Subcutaneous abdominal adipose tissue (tissue), 5 donors: Measurements from ENCODE around the gene MAGI1.

ENCODE experiments used
- H3K27ac ChIP-seq: one replicate; pipeline ENCODE4 v1.7.0; 2013; ENCODE audit warnings: low read depth, mild to moderate bottlenecking, inconsistent platforms, low read length, moderate library complexity
- H3K27me3 ChIP-seq, 5 donors: one replicate each; pipeline ENCODE4 v1.7.0; 2013; ENCODE audit warnings: low read length in 5 of 5, inconsistent platforms in 1 of 5; ENCODE audit not compliant: control insufficient read depth in 5 of 5, insufficient read depth in 4 of 5
- H3K36me3 ChIP-seq, 5 donors: one replicate each; pipeline ENCODE4 v1.7.0; 2013; ENCODE audit warnings: low read length in 5 of 5; ENCODE audit not compliant: control insufficient read depth in 5 of 5, insufficient read depth in 5 of 5
- H3K4me1 ChIP-seq, 5 donors: one replicate each; pipeline ENCODE4 v1.7.0; 2013; ENCODE audit warnings: low read length in 5 of 5, mild to moderate bottlenecking in 3 of 5, moderate library complexity in 1 of 5; ENCODE audit not compliant: control insufficient read depth in 5 of 5, insufficient read depth in 5 of 5
- H3K4me3 ChIP-seq, 5 donors: one replicate each; pipeline ENCODE4 v1.7.0; 2013; ENCODE audit warnings: low read length in 5 of 5, low read depth in 1 of 5
- H3K9ac ChIP-seq, 5 donors: one replicate each; pipeline ENCODE4 v1.7.0; 2013; ENCODE audit warnings: low read length in 5 of 5, mild to moderate bottlenecking in 4 of 5, moderate library complexity in 3 of 5
- H3K9me3 ChIP-seq, 5 donors: one replicate each; pipeline ENCODE4 v1.7.0; 2013; ENCODE audit warnings: low read length in 5 of 5; ENCODE audit not compliant: control insufficient read depth in 5 of 5
- donor health status: healthy.
- donor health status: healthy.
- donor health status: healthy.
- donor health status: healthy.
- donor health status: healthy.

MAGI1 gene

GRCh38 chr3:65339192-65339740, 699.5 kb downstream of the MAGI1 start:
- no peaks in the 10 kb centered on the region for H3K9me3 ChIP-seq
- H3K36me3 ChIP-seq, result no peaks in the 10 kb centered on the region
- no peaks in the 10 kb centered on the region for H3K27me3 ChIP-seq
- H3K27ac ChIP-seq, result no peak overlapping the region
- H3K9ac ChIP-seq, result no peak overlapping the region
- peaks cover 0 to 15% (median 2%) of the 10 kb centered on the region in 5 donors for H3K4me1 ChIP-seq
- H3K4me3 ChIP-seq, result no peak overlapping the region

GRCh38 chr3:65338571-65338970, 700.1 kb downstream of the MAGI1 start:
- H3K9ac ChIP-seq, result no peak overlapping the region
- H3K4me1 ChIP-seq, result peaks cover 4 to 22% (median 9%) of the 10 kb centered on the region in 5 donors
- no peaks in the 10 kb centered on the region for H3K36me3 ChIP-seq
- no peaks in the 10 kb centered on the region for H3K27me3 ChIP-seq
- no peak overlapping the region for H3K27ac ChIP-seq
- no peak overlapping the region for H3K4me3 ChIP-seq
- no peaks in the 10 kb centered on the region for H3K9me3 ChIP-seq

DNA sequence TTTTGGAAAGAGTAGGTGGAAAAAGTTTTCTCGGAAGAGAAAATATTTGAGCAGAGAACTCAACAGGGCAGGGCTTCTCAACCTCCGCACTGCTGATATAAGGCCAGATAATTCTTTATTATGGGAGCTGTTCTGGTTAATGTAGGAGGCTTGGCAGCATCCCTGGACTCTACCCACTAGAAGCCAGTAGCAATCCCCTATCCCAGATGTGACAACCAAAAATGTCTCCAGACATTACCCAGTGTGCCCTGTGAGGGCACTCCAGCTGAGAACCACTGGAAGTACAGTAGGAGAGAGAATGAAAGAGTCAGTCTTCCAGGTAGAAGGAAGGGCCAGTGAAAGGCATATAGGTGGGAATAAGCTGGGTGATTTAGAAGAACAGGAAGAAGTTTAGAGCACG, 703.1 kb downstream of the MAGI1 start:
- Histone ChIP-seq H3K4me3 (no peak overlapping the region), H3K27me3 (no peaks in the 10 kb centered on the region), H3K4me1 (peaks cover 4 to 24% (median 10%) of the 10 kb centered on the region in 5 donors), H3K9ac (no peak overlapping the region), H3K27ac (no peak overlapping the region), H3K9me3 (no peaks in the 10 kb centered on the region), H3K36me3 (no peaks in the 10 kb centered on the region)

- Histone ChIP-seq H3K4me1 (peaks cover 4 to 32% (median 18%) of the 10 kb centered on the region in 5 donors), H3K9ac (no peak overlapping the region), H3K27me3 (no peaks in the 10 kb centered on the region), H3K4me3 (no peak overlapping the region), H3K27ac (no peak overlapping the region), H3K9me3 (no peaks in the 10 kb centered on the region), H3K36me3 (no peaks in the 10 kb centered on the region)
These were observed 704.6 kb downstream of the MAGI1 start for GRCh38 chr3:65334045-65334665.

DNA sequence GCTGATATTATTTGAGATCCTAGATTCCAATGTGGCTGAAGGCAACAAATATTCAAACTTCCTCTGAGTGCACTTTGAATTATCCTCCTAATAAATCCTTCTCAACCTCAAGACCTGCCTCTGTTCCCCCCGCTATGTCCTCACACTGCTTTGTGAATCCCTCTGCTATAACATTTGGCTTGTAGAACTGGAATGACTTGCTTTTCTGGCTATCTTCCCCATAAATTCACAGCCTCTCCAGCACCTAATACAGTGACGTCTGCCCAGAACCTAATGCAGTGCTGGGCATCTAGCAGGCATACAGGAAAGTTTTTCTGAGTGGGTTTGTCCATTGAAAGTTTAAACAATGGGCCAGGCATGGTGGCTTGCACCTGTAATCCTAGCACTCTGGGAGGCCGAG, 707.0 kb downstream of the MAGI1 start:
- no peaks in the 10 kb centered on the region for H3K27me3 ChIP-seq
- H3K4me1 ChIP-seq, result peaks cover 4 to 24% (median 18%) of the 10 kb centered on the region in 5 donors
- no peak overlapping the region for H3K27ac ChIP-seq
- H3K4me3 ChIP-seq, result no peak overlapping the region
- H3K36me3 ChIP-seq, result no peaks in the 10 kb centered on the region
- no peaks in the 10 kb centered on the region for H3K9me3 ChIP-seq
- no peak overlapping the region for H3K9ac ChIP-seq

DNA sequence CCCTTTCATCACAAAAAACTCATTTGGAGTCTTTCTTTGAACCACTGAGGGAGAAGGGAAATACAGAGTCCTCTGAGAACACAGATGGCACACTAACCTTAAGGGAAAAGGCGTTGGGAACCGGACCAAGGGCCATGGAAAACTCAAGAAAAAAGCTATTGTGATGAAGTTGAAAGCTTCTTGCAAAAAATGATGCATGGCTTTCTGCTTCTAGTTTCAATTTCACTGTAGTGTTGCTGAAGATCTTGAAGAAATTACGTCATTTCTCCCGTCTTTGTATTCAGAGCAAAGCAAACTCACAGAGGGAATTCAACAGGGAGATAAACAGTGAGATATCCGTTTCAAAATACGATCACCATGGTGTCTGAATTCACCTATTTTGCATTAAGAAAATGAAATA, 708.6 kb downstream of the MAGI1 start:
- H3K27me3 ChIP-seq, result no peaks in the 10 kb centered on the region
- H3K4me1 ChIP-seq, result peaks cover 4 to 24% (median 18%) of the 10 kb centered on the region in 5 donors
- no peaks in the 10 kb centered on the region for H3K36me3 ChIP-seq
- no peak overlapping the region for H3K9ac ChIP-seq
- peak overlapping the region in 3 of 5 donors; percentile 13 to 23 (median 18) for H3K4me3 ChIP-seq
- no peak overlapping the region for H3K27ac ChIP-seq
- no peaks in the 10 kb centered on the region for H3K9me3 ChIP-seq

GRCh38 chr3:65328148-65328547, 710.6 kb downstream of the MAGI1 start:
- Histone ChIP-seq H3K9me3 (no peaks in the 10 kb centered on the region), H3K36me3 (no peaks in the 10 kb centered on the region), H3K27ac (no peak overlapping the region), H3K27me3 (no peaks in the 10 kb centered on the region), H3K9ac (no peak overlapping the region), H3K4me3 (no peak overlapping the region), H3K4me1 (peaks cover 0 to 11% (median 10%) of the 10 kb centered on the region in 5 donors)

DNA sequence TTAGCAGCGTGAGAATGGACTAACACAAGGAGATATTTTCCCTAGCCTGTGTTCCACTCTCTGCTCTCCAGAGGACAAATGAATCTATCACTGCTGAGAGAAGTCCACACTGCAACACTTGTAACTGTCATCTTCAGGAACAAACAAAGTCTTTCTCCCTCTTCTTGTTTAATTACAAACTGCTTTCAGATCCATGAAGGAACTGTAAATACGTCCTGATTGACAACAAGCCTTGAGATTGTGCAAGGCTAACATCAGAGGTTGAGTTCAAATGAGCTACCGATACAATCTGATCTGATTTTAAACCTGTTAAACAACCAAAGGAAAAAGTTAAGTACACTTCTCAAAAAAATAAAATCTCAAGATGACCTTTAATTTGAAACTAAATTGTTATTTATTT, 712.1 kb downstream of the MAGI1 start:
- no peak overlapping the region for H3K4me3 ChIP-seq
- H3K9me3 ChIP-seq, result no peaks in the 10 kb centered on the region
- no peak overlapping the region for H3K9ac ChIP-seq
- peaks cover 0 to 11% (median 10%) of the 10 kb centered on the region in 5 donors for H3K4me1 ChIP-seq
- no peaks in the 10 kb centered on the region for H3K36me3 ChIP-seq
- H3K27me3 ChIP-seq, result no peaks in the 10 kb centered on the region
- no peak overlapping the region for H3K27ac ChIP-seq

DNA sequence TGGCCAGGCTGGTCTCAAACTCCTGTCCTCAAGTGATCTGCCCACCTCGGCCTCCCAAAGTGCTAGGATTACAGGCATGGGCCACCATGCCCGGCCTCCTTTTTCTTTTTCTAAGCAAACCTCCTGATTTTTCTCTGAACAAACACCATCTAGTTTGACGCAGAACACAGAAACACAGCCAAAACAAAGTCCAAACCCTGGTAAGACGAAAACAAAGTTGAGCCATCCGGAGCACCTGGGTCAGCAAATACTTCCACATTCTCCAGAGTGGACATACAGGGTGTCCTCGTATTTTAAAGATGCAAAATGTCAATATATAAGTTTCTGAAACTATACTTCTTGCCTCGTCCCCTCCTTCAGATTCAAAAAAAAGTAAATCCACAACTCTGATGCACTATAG, 715.8 kb downstream of the MAGI1 start:
- Histone ChIP-seq H3K4me3 (no peak overlapping the region), H3K36me3 (no peaks in the 10 kb centered on the region), H3K27ac (no peak overlapping the region), H3K4me1 (no peaks in the 10 kb centered on the region), H3K9me3 (peaks cover 2 to 10% (median 8%) of the 10 kb centered on the region in 5 donors), H3K27me3 (no peaks in the 10 kb centered on the region), H3K9ac (no peak overlapping the region)

DNA sequence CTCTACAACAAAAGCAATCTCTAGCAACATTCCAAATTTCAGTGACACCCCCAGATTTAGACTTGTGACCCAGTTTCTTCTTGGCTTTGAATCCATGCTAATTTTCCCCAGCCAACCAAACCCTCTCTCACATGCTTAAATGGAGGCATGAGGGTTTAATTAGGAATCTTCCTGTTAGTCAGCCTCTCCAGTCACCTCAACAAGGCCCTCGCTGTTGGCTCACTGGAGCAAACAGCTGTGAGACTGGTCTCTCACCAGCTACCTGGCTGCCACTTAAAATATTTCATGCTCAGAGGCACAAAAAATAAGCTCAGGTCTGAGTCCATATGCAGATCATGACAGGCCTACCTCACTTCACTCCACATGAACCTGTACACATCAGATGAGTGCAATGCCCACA, 720.5 kb downstream of the MAGI1 start:
- Histone ChIP-seq H3K4me3 (no peak overlapping the region), H3K36me3 (no peaks in the 10 kb centered on the region), H3K27me3 (no peaks in the 10 kb centered on the region), H3K9me3 (peaks cover 2 to 14% (median 10%) of the 10 kb centered on the region in 5 donors), H3K4me1 (no peaks in the 10 kb centered on the region), H3K27ac (no peak overlapping the region), H3K9ac (no peak overlapping the region)
